Kidney (tissue), 14 donors: ENCODE results near the gene MORN4. TPM values are rescaled to one million over a fixed set of nuclear protein-coding genes. Genes with fewer than 3 reads are reported as not detected.

Experiments used
- DNase-seq, 5 donors: peaks; one replicate each; pipeline ENCODE4 v3.0.0-alpha.2; 2013 to 2020
- FAIRE-seq: peaks from 2 replicates; lab custom pipeline; 2012; peaks lifted over from hg19 to GRCh38; lab: Jason Lieb, UNC
- H3K27ac ChIP-seq, 2 donors: one replicate each; pipeline ENCODE4 v1.7.0; 2013; ENCODE audit warnings: low read depth in 2 of 2, low read length in 2 of 2, inconsistent platforms in 1 of 2
- H3K27me3 ChIP-seq: one replicate; pipeline ENCODE4 v1.7.1; 2013; ENCODE audit warnings: low read length, inconsistent platforms; ENCODE audit not compliant: control insufficient read depth, insufficient read depth
- H3K36me3 ChIP-seq, 3 donors: one replicate each; pipeline versions ENCODE4 v1.7.0 to v1.7.1; 2013; ENCODE audit warnings: low read length in 3 of 3, control low read depth in 1 of 3, inconsistent platforms in 1 of 3; ENCODE audit not compliant: insufficient read depth in 3 of 3, control insufficient read depth in 2 of 3
- H3K4me1 ChIP-seq, 3 donors: one replicate each; pipeline versions ENCODE4 v1.7.0 to v1.7.1; 2013; ENCODE audit warnings: low read length in 3 of 3, inconsistent platforms in 1 of 3, low read depth in 1 of 3; ENCODE audit not compliant: control insufficient read depth in 2 of 3, insufficient read depth in 2 of 3
- H3K4me3 ChIP-seq, 3 donors: one replicate each; pipeline versions ENCODE4 v1.7.0 to v1.8.1; 2013; ENCODE audit warnings: low read length in 3 of 3, control low read depth in 1 of 3, inconsistent platforms in 1 of 3
- H3K9ac ChIP-seq, 3 donors: one replicate each; pipeline versions ENCODE4 v1.7.0 to v1.7.1; 2013; ENCODE audit warnings: low read length in 3 of 3, control low read depth in 1 of 3, inconsistent platforms in 1 of 3
- H3K9me3 ChIP-seq, 3 donors: one replicate each; pipeline versions ENCODE4 v1.7.0 to v1.7.1; 2013; ENCODE audit warnings: low read length in 3 of 3, control low read depth in 1 of 3, inconsistent platforms in 1 of 3; ENCODE audit not compliant: control insufficient read depth in 2 of 3, insufficient read depth in 1 of 3
- intact Hi-C: fragments of 100-400 bp; cut with DNase I; formaldehyde crosslinking; loops from one replicate; pipeline ENCODE4 v1.11.1; 2022
- polyA plus RNA-seq: library from polyadenylated mRNA; stranded (reverse); fragments of 350-450 nt; fragmentation: Illumina TruSeq; extraction: RNeasy Lipid Tissue Mini Kit (QIAGEN cat#74804); gene quantifications from one replicate; pipeline ENCODE4 v1.2.3, GENCODE V29; 2014; ENCODE audit warnings: low read depth, low replicate concordance; ENCODE audit not compliant: insufficient read depth
- total RNA-seq: library from RNA; stranded (reverse); fragmentation: NEBNext Ultra II Directional; extraction: Animal tissue kit (Norgen Biotek cat#: 25700); gene quantifications from one replicate; pipeline ENCODE4 v1.2.1, GENCODE V29; 2021
- TF ChIP-seq, protein P1 (sequence below): IDR thresholded peaks from 3 replicates; pipeline ENCODE4 v1.5.1; 2012; ENCODE audit warnings: mild to moderate bottlenecking, moderate library complexity, borderline replicate concordance; ENCODE audit not compliant: insufficient read depth; ENCODE audit errors: extremely low read depth
- donor health status: control.
- donor health status: control.
- donor health status: control.
- donor health status: control.
- donor health status: control.
- donor health status: DM: yes; HTN: yes; CAD: no.
- donor health status: Normal renal cell carcinoma (clear cell type).

The MORN4 gene
- total and polyA plus RNA-seq, 2 donors from 2014 or later, result 9.1 to 21.2 TPM

DNA sequence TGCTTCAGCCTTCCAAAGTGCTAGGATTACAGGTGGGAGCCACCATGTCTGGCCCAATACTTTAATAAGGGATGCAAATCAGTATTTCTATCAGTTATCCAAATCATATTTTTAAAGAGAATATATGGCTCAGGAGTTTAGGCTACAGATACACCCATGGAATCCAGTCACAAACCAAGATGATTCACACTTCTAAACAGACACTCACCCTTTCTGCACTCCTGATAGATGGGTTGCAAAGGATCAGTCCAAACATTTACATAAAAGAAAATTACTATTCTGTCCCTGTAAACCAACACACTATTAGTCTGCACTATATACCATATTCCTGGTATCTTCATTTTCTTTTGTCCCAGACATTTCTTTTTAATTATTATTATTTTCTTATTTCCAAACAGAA is 2.2 kb downstream of the MORN4 start:
- Histone ChIP-seq H3K4me1 (peaks cover 0 to 7% (median 0%) of the 10 kb centered on the region in 3 donors), H3K4me3 (no peak overlapping the region), H3K9me3 (no peaks in the 10 kb centered on the region), H3K36me3 (no peaks in the 10 kb centered on the region), H3K9ac (no peak overlapping the region), H3K27me3 (no peaks in the 10 kb centered on the region), H3K27ac (no peak overlapping the region)
- TF ChIP-seq, protein P1, sequence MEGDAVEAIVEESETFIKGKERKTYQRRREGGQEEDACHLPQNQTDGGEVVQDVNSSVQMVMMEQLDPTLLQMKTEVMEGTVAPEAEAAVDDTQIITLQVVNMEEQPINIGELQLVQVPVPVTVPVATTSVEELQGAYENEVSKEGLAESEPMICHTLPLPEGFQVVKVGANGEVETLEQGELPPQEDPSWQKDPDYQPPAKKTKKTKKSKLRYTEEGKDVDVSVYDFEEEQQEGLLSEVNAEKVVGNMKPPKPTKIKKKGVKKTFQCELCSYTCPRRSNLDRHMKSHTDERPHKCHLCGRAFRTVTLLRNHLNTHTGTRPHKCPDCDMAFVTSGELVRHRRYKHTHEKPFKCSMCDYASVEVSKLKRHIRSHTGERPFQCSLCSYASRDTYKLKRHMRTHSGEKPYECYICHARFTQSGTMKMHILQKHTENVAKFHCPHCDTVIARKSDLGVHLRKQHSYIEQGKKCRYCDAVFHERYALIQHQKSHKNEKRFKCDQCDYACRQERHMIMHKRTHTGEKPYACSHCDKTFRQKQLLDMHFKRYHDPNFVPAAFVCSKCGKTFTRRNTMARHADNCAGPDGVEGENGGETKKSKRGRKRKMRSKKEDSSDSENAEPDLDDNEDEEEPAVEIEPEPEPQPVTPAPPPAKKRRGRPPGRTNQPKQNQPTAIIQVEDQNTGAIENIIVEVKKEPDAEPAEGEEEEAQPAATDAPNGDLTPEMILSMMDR, result no peak
- intact Hi-C loops, result no loop called here
- DNase-seq (no peak), FAIRE-seq (no peak)

DNA sequence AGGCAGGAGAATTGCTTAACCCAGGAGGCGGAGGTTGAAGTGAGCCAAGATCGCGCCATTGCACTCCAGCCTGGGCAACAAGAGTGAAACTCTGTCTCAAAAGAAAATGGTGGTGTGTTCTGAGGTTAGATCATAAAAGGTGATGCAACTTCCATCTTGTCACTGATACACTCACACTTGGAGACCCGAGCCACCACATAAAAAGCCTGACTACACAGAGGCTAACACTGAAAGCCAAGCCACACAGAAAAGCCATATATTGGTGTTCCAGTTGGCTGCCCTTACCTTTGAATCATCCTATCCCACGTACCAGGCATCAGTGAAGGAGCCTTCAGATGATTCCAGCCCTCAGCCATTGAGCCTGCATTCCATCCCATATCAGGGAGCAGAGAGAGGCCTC is 4.0 kb downstream of the MORN4 start:
- intact Hi-C loops, result no loop called here
- Histone ChIP-seq H3K9ac (no peak overlapping the region), H3K36me3 (no peaks in the 10 kb centered on the region), H3K27me3 (no peaks in the 10 kb centered on the region), H3K27ac (no peak overlapping the region), H3K4me3 (no peak overlapping the region), H3K4me1 (peaks cover 0 to 7% (median 0%) of the 10 kb centered on the region in 3 donors), H3K9me3 (no peaks in the 10 kb centered on the region)
- FAIRE-seq (no peak), DNase-seq (no peak)
- TF ChIP-seq, protein P1, result no peak

DNA sequence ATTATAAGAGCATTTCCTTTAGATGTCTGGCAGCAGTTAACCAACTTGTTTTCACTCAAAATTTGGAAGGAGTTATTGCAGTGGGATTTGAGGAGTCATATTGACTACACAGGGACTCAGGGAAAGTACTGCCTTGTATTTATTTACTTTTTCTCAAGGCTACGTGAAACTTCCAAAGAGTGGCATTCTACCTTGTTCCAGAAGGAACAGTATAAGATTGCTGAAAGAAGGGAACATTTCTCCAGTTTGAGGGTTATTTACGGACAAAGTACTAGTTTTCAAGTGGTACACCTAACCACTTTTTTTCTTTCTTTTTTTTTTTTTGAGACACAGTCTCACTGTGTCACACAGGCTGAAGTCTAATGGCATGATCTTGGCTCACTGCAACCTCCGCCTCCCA is 5.1 kb downstream of the MORN4 start:
- Histone ChIP-seq H3K9me3 (no peaks in the 10 kb centered on the region), H3K4me1 (peaks cover 0 to 5% (median 4%) of the 10 kb centered on the region in 3 donors), H3K36me3 (no peaks in the 10 kb centered on the region), H3K4me3 (no peak overlapping the region), H3K27ac (no peak overlapping the region), H3K9ac (no peak overlapping the region), H3K27me3 (no peaks in the 10 kb centered on the region)
- intact Hi-C loops, result no loop called here
- FAIRE-seq (no peak), DNase-seq (no peak)
- TF ChIP-seq, protein P1, result no peak

DNA sequence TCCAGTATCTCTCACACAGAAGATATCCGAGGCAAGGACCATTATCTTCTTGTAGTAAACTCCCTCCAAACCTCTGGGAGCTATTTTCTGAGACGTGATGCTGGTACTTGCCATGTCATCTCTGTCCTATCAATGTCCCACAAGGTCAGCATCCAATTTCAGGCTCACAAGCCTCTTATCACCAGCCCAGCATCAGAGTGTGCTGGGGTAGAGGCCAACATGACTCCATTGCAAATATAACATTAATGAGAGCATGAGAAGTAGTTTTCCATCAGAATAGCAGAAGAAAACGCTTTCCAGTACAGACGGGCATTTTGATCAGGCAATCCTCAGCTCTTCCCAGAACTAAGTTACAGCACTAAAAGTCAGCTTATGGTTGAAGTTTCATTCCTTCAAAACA is 5.6 kb downstream of the MORN4 start:
- H3K9ac ChIP-seq, result no peak overlapping the region
- intact Hi-C loops, result no loop called here
- TF ChIP-seq, protein P1, result no peak

More for the DNA sequence above, 5.6 kb downstream of the MORN4 start:
- no peak for DNase-seq
- Histone ChIP-seq H3K36me3 (no peaks in the 10 kb centered on the region), H3K4me1 (peaks cover 0 to 7% (median 5%) of the 10 kb centered on the region in 3 donors), H3K27ac (no peak overlapping the region), H3K4me3 (no peak overlapping the region), H3K27me3 (no peaks in the 10 kb centered on the region), H3K9me3 (no peaks in the 10 kb centered on the region)
- no peak for FAIRE-seq
